SU-DHL-6 (cell line): ENCODE results near the gene C6orf132.

Experiments used
- CTCF ChIP-seq: fragments of 200-600 bp; sonication (generic); IDR thresholded peaks from one replicate; pipeline ENCODE4 v1.5.1; 2017; ENCODE audit warnings: antibody characterized with exemption, mild to moderate bottlenecking, low read length, moderate library complexity; ENCODE audit not compliant: insufficient read depth, poor library complexity, severe bottlenecking
- EZH2phosphoT487 ChIP-seq: fragments of 200-600 bp; sonication (generic), shearing (Covaris generic); conservative IDR thresholded peaks from 2 replicates; pipeline ENCODE4 v1.6.1; 2018; ENCODE audit warnings: mild to moderate bottlenecking, antibody characterized with exemption, low read length, moderate library complexity, mixed read lengths

- TF ChIP-seq CTCF (no peak), EZH2phosphoT487 (no peak)
Observed at GRCh38 chr6:42162384-42162783, 20.0 kb upstream of the C6orf132 start.
